HS-27A (cell line): ENCODE measurements around the gene KCTD1.

ENCODE experiments used
- DNase-seq: peaks from one replicate; pipeline ENCODE4 v3.0.0-alpha.2; 2012; ENCODE audit warnings: low read depth, missing footprints

Gene KCTD1

DNA sequence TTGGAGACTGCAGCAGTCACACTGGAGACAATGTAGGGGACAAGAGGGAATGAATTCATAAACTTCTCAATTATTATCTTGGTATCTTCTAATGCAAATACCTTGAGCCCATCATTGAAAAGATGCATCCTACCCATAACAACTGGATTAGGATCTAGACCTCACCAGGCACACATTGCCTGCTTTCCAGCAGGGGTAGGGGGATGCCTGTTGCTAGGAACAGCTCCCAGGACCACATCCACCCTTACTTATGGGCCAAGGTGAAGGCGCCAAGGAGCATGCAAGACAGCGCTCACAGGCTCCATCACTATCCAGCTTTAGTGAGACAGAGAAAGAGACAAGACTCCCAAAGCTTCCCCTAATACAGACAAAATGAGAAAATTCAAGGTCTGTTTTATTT, 24.4 kb downstream of the KCTD1 start:
- DNase-seq: no peak

DNA sequence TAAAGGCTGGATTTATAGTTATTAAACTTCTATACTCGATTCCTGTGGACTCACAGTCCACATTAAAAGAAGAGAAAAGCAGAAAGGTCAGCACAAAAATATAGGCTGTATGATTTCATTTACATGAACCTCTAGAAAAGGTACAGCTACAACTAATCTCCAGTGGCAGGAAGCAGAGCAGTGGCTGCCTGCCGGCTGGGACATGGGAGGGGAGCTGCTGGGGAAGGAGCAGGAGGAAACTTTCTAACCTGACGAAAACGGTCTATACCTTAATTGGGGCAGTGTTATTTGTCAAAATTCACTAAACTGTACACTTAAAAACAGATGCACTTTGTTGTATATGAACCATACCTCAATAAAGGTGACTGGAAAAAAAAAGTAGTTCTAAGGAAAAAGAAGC, 26.7 kb downstream of the KCTD1 start:
- DNase-seq: no peak

DNA sequence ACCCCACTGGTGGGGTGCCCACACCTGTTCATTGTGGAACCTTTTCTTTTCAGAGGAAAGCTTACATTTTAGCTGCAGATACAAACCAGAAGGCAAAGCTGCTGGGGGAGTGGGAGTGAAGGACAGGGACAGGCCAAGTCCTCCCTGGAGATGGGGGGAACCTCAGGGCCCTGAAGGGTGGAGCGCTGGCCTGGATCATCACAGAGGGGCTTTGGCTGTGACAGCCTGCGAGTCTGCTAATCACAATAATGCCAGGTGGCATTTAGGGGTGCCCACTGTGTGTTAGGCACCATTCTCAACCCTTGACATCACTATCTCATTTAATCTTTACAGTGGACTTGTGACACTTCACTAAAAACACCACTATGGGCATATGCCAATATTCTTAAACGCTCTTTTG, 27.4 kb downstream of the KCTD1 start:
- DNase-seq: no peak

GRCh38 chr18:26519114-26519513, 29.2 kb downstream of the KCTD1 start:
- DNase-seq: no peak

- DNase-seq: no peak
These were observed 31.4 kb downstream of the KCTD1 start for GRCh38 chr18:26516964-26517363.

- DNase-seq: no peak
These were observed 32.5 kb downstream of the KCTD1 start for GRCh38 chr18:26515643-26516487.

- DNase-seq: no peak
These were observed 36.8 kb downstream of the KCTD1 start for GRCh38 chr18:26511339-26512071.

DNA sequence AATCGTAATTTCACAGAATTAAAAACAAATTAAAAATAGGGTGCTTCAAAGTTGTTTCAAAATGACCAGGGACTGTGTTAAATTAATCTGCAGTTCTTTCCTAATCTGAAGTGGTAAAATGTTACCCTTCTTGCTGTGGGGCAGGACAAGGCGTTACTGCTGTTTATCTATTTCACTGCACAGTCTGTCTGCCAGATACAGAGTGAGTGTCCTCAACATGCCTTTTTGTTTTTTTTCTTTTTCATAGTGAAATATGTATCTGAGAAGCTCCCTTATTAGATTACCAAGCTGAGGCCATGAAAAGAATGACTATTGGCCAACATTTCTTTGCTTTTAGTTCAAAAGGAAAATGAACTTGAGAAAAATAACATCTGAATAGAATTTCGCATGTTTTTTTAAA, 38.0 kb downstream of the KCTD1 start:
- no peak for DNase-seq

DNA sequence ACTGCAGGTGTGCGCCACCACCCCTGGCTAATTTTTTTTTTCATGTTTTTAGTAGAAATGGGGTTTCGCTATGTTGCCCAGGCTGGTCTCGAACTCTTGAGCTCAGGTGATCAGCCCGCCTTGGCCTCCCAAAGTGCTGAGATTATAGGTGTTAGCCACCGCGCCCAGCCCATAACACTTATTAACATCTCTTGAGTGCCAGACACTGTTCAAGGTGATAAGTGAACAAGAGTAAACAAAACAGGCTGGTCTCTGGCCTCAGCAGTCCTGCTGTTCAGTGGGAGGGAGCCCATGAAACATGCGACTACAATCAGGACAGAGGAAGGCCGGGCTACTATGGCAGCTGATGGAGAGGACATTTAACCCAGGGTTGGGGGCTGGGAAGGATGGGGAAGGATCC, 42.3 kb downstream of the KCTD1 start:
- DNase-seq: no peak

DNA sequence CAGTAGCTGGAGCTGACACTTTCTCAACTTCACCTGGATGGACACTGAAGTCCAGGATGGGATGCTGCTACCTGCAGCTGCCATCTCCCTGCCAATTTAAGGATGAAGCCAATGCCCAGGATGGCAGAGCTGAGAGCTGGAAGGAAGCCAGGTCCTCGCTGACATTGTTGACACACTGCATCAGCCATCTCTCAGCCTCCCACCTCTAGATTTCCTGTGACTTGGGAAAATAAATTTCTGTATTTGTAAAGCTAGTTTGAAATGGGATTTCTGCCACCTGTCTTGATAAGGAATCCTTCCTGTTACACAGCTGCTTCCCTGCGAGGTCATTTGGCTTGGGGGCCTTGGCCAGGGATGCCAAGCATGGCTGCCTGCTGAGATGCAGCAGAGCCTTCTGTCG, 43.5 kb downstream of the KCTD1 start:
- no peak for DNase-seq

GRCh38 chr18:26503382-26503781, 45.0 kb downstream of the KCTD1 start:
- no peak for DNase-seq

GRCh38 chr18:26502823-26503222, 45.5 kb downstream of the KCTD1 start:
- no peak for DNase-seq

- no peak for DNase-seq
These were observed 50.5 kb downstream of the KCTD1 start for GRCh38 chr18:26497866-26498265.

- no peak for DNase-seq
These were observed 51.8 kb downstream of the KCTD1 start for GRCh38 chr18:26496528-26496927.

- no peak for DNase-seq
These were observed 53.1 kb downstream of the KCTD1 start for GRCh38 chr18:26495287-26495686.

DNA sequence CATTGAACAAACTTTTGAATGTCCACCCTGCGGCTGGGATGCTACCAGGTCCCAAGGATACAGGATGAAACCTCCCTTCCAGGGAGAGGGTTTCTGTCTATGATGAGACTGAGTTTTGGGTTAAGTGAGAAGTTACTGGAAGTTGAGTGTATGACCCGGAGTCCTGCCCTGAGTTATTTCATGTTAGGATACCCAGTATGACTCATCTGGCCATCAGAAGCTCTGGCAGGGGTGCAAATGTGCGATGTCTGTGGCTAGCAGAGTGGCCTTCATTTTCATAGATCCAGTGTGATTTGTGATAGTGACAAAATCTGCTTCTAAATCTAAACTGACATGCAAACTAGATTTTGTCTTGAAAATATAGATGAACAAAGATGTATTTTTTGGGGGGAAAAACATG, 55.3 kb downstream of the KCTD1 start:
- DNase-seq: no peak

DNA sequence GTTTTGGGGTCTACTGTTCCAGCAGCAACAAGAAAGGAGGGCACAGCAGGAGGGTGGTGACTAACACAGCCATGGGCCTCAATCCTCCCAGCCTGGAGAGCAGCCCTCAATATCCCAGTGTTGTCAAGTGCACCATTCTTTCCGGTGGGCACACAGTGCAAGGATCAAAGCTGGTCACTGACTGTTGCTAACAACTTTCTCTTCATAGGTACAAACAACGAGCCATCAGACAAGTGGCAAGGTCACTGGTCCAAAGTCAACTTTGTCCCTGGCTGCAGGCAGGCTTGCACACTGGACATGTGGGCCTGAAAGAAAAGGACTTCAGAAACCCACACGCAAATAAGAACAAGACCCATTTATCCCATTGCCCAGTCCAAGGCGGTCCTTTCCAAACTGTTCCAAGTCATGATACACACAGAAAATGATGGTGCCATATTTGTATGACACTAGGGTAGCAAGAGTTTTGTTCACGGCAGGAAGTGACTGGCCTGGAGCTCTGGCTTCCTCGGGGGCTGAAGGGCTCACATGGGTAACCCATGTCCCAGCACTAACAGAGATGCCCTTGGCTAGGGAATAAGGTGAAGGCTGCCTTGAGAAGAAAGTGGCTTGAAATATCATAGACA, 57.0 kb downstream of the KCTD1 start:
- no peak for DNase-seq

- DNase-seq: no peak
These were observed 58.5 kb downstream of the KCTD1 start for GRCh38 chr18:26489881-26490280.

DNA sequence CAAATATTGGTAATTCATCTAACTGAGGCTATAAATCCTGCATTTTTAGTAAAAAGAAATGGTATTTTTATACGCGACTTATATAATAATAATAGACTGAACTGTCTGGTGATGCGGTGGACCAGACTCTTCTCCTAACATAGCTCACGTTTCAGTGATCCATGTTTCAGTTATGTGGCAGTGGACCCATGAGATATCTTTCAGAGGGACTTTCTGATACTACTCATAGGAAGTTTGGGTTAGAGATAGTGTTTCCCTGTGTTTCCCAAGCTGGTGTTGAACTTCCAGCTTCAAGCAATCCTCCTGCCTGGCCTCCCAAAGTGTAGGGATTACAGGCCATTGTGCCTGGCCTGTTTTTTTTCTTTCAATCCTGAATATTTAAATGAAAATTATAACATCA, 59.2 kb downstream of the KCTD1 start:
- no peak for DNase-seq

DNA sequence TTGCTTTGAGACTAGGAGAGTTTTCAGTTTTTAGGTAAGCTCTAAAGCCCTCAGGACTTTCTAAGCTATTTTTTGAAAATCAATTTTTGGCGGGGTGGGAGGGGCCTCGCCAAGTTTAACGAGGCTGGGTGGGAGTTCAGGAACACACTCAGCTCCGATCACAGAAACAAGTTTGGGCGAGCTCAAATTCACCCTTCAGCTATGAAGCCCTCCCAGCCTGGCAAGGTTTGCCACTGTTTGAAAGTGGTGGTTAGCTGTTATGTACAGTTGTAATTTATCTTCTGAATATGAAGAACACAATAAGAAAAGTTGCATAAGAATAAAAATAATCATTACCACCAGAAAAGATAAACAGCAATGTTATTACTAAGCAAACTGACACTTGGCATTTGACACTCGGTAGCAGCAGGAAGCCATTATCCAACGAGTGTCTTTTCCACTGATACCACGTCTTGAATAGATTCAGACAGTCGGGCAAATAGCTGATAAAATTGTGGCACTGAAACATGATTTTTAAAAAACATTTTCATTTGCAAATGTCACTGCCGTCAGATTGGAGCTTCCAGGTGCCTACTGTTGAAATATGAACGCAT, 59.8 kb downstream of the KCTD1 start:
- no peak for DNase-seq

DNA sequence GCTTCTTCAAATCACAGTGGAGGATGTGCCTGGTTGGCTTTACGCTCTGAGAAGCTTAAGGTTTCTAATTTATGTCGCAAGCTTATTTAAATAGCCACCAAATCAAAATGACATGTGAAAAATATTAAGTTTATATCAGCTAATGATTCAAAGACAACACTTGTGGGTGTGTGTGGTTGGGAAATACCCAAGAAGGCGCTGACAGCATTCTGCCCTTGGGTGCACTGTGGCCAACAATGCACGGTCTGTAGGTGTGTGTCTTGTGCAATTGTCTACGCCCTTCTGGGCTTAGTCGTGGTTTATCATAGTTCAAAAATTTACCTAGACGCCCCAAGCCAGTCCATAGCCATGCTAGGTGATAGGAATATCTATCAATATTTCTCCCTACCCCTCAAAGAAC, 60.9 kb downstream of the KCTD1 start:
- DNase-seq: no peak

GRCh38 chr18:26483633-26484032, 64.7 kb downstream of the KCTD1 start:
- DNase-seq: no peak

DNA sequence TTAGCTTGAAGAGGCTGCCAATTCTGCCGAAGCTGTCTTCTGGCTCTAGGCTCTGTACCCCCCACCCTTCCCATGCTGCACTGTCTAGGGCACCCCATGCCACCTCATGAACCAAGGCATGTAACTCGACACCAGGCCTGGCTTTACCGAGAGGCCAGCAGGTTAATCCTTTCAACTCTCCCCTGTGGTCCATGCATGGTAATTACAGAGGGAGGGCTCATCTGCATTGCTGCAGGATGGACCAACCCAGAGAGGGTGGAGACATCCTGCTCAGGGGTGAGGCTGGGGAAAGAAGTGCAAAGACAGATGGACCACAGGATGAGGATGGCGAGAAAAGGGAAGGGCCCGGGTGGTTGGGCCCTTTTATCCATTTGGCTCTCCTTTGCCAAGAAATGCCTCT, 65.8 kb downstream of the KCTD1 start:
- no peak for DNase-seq
